Measurements from ENCODE around the gene STN1. TPM values are rescaled to one million over a fixed set of nuclear protein-coding genes. Genes with fewer than 3 reads are reported as not detected.

The STN1 gene
- total and polyA plus RNA-seq, 2 of the 4 experiments (the other 2 are of a cell fraction) = 17.8 to 32.3 TPM

- ChIA-PET CTCF (interaction anchor here (1.0 kb wide), 1 partner anchor 30 kb away, joined by 3 read pairs; no protein-coding TSS in a partner anchor), POLR2A (ENCODE audit: unreplicated experiment) (no interaction called here)
- DNase-seq = peak; percentile 31
- H3K9me1 ChIP-seq (ENCODE audit: insufficient read depth, low read length) = no peaks in the 10 kb centered on the region
- TF ChIP-seq, protein P1, sequence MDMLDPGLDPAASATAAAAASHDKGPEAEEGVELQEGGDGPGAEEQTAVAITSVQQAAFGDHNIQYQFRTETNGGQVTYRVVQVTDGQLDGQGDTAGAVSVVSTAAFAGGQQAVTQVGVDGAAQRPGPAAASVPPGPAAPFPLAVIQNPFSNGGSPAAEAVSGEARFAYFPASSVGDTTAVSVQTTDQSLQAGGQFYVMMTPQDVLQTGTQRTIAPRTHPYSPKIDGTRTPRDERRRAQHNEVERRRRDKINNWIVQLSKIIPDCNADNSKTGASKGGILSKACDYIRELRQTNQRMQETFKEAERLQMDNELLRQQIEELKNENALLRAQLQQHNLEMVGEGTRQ (IDR thresholded peaks at IDR 0.05; ENCODE audit: low read depth, low read length) = no peak
- TF ChIP-seq MXI1 (IDR thresholded peaks at IDR 0.05; ENCODE audit: borderline replicate concordance, low read depth, low read length) (no peak), POLR2A (IDR thresholded peaks at IDR 0.05; ENCODE audit: low read depth, low read length) (no peak), NFE2L2 (IDR thresholded peaks at IDR 0.05; ENCODE audit: low read depth, low read length) (no peak), BHLHE40 (IDR thresholded peaks at IDR 0.05; ENCODE audit: low read depth, low read length) (no peak), CTCF (conservative IDR thresholded peaks at IDR 0.05; ENCODE audit: low read depth, low read length) (no peak), MAZ (IDR thresholded peaks at IDR 0.05; ENCODE audit: borderline replicate concordance, low read depth, low read length) (no peak), ELK1 (IDR thresholded peaks at IDR 0.05; ENCODE audit: borderline replicate concordance, low read depth, low read length) (no peak), CHD1 (IDR thresholded peaks at IDR 0.05; ENCODE audit: low read depth, low read length) (no peak), RCOR1 (IDR thresholded peaks at IDR 0.05; ENCODE audit: insufficient replicate concordance, low read length) (no peak), SMC3 (IDR thresholded peaks at IDR 0.05; ENCODE audit: low read depth, low read length) (no peak)
- no peaks in the 10 kb centered on the region for H3K36me3 ChIP-seq (ENCODE audit: control insufficient read depth, insufficient read depth, low read length)
- no peak overlapping the region for H2BK20ac ChIP-seq (ENCODE audit: low read depth, low read length)
- no peak overlapping the region for H3K56ac ChIP-seq (ENCODE audit: extremely low read depth, insufficient read depth, low read length)
- no peak overlapping the region for H3K4ac ChIP-seq (ENCODE audit: low read depth, low read length)
- no peak overlapping the region for H2BK5ac ChIP-seq (ENCODE audit: low read depth, low read length, poor library complexity, severe bottlenecking)
- WGBS, 2 experiments (ENCODE audit: extremely low coverage in 2 of 2, insufficient read length in 1 of 2) = 38% methylated on average over 6 of the region's 7 CpGs; no CpG with 5 or more reads in 1 of the 2 experiments
- BruUV-seq (replicated peaks) = no TSS peak
- H3K4me2 ChIP-seq (ENCODE audit: low read depth, low read length) = no peak overlapping the region
- no peak overlapping the region for H3K27ac ChIP-seq (ENCODE audit: insufficient read depth, low read length)
- peak overlapping the region; percentile 83 for H2AFZ ChIP-seq (replicated peaks; ENCODE audit: low read length, poor library complexity)
- peak overlapping the region; percentile 7; the same call in 1 of the 2 replicates for H3K23ac ChIP-seq (ENCODE audit: low read depth, low read length)
- H3K4me1 ChIP-seq (ENCODE audit: control insufficient read depth, insufficient read depth, low read length) = peaks cover 2% of the 10 kb centered on the region
- H3K18ac ChIP-seq (ENCODE audit: low read depth, low read length) = no peak overlapping the region
- H4K91ac ChIP-seq (ENCODE audit: insufficient read depth, low read depth, low read length) = no peak overlapping the region
- no peak overlapping the region for H2AK5ac ChIP-seq (ENCODE audit: low read depth, low read length)
- peak overlapping the region; percentile 30 to 50; a peak in 3 of 4 replicates for H4K8ac ChIP-seq (ENCODE audit: low read depth in 2 of 2, low read length in 2 of 2)
- no peak overlapping the region for H3K4me3 ChIP-seq (ENCODE audit: insufficient read depth, low read depth, low read length)
- peak overlapping the region; percentile 1 for H2AK9ac ChIP-seq (replicated peaks; ENCODE audit: low read depth, low read length, poor library complexity)
- intact Hi-C loops (cut with micrococcal nuclease) (no loop called here), dilution Hi-C loops (cut with HindIII; ENCODE audit: low sequenced_read_pairs, unreplicated experiment) (no loop called here), in situ Hi-C loops (cut with MboI; ENCODE audit: low sequenced_read_pairs) (no loop called here)
- ATAC-seq (ENCODE audit: low read depth) = no peak
- no peak overlapping the region for H4K5ac ChIP-seq (ENCODE audit: low read depth, low read length)
- H3K9ac ChIP-seq (ENCODE audit: low read depth, low read length) = no peak overlapping the region
- H2BK15ac ChIP-seq (ENCODE audit: low read depth, low read length) = 0 out of 3 replicates have a peak overlapping the region, but pooled peaks have one; percentile 20
- no peaks in the 10 kb centered on the region for H3K9me3 ChIP-seq (ENCODE audit: control insufficient read depth, insufficient read depth, low read length)
- H2BK120ac ChIP-seq (ENCODE audit: low read depth, low read length) = no peak overlapping the region
- H3K27me3 ChIP-seq (ENCODE audit: control insufficient read depth, insufficient read depth, low read length) = no peaks in the 10 kb centered on the region
- no peaks in the 10 kb centered on the region for H4K20me1 ChIP-seq (ENCODE audit: insufficient read depth, low read length)
- H3K14ac ChIP-seq (replicated peaks; ENCODE audit: low read depth, low read length) = no peak overlapping the region
- peaks cover 4 to 8% of the 10 kb centered on the region in 2 experiments; a peak in 2 of 4 replicates for H3K79me1 ChIP-seq (ENCODE audit: low read depth in 1 of 2, low read length in 2 of 2)
Observed at GRCh38 chr10:103921750-103922195, 3.8 kb upstream of the STN1 start.

Measured in IMR-90 (cell line).